IPS DF 6.9 (cell line): ENCODE results near the gene PRR5L.

Experiments
- DNase-seq: peaks from one replicate; pipeline ENCODE4 v3.0.0-alpha.2; 2013; ENCODE audit warnings: low read depth, low spot score
- H3K27ac ChIP-seq: one replicate; pipeline ENCODE4 v1.5.1; 2013; ENCODE audit warnings: low read length, control low read depth
- H3K27me3 ChIP-seq: 2 replicates; pipeline ENCODE4 v1.6.1; 2013; ENCODE audit warnings: mild to moderate bottlenecking, low read length; ENCODE audit not compliant: control insufficient read depth, insufficient read depth
- H3K36me3 ChIP-seq: 2 replicates; pipeline ENCODE4 v1.6.1; 2013; ENCODE audit warnings: low read length; ENCODE audit not compliant: control insufficient read depth, insufficient read depth
- H3K4me1 ChIP-seq: 2 replicates; pipeline ENCODE4 v1.6.1; 2013; ENCODE audit warnings: low read length; ENCODE audit not compliant: control insufficient read depth, insufficient read depth
- H3K4me3 ChIP-seq: 2 replicates; pipeline ENCODE4 v1.5.1; 2013; ENCODE audit warnings: mild to moderate bottlenecking, low read length
- H3K9me3 ChIP-seq: 2 replicates; pipeline ENCODE4 v1.6.1; 2013; ENCODE audit warnings: low read length, inconsistent platforms; ENCODE audit not compliant: control insufficient read depth, insufficient read depth
- WGBS: extraction: QIAGEN DNeasy Blood & Tissue Kit; methylation state at CpG from one replicate; pipeline ENCODE4 v1.1.7; 2013; ENCODE audit warnings: mixed read lengths, missing lambda C conversion rate; ENCODE audit not compliant: insufficient read length, insufficient coverage; 5-methylcytosine and 5-hydroxymethylcytosine counted together

PRR5L gene

DNA sequence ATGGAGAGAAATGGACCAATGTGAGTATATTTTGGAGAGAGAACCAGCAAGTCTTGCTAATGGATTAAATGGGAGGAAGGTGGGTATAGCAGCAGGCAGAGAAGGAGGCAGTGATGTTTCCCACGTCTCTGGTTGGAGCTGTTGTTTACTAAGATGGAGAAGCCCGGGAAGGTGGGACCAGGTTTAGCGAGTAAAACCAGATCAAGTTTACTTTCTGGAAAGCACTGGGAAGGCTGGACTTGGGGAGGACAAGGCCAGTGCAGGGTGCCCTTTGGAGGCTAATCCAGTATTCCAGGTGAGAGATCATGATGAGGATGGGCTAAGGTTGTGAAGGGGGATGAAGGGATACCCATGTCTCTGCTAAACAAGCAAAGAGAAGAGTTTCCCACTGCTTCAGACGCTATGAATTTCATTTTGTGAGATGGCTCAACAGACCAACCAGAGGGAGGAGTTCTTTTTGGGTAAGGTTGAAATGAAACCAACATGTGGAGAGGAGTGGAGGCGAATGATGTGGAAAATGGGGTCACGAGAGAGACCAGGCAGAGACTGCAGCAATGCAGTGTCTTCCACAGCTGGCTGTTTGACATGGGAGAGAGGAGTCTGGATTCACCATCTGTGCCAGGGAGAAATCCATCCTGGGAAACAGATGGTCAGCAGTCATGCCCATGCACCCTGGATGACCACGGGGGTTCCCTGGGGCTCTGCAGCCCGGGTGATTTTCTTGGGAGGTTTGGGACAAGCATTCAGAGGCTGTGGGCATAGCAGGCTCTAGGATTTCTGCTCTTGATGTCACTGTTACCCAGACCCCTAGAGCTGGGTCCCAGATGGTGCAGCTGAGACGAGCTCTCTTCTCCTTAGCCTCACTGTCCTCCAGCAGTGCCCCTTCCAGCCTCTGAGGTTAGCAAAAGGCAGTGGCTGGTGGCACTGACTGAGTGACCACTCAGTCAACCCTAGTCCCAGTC is 31.8 kb upstream of the PRR5L start:
- H3K4me1 ChIP-seq = no peaks in the 10 kb centered on the region
- no CpG with 5 or more reads among the region's 9 CpGs for WGBS
- no peak for DNase-seq

GRCh38 chr11:36264973-36265344 is 31.1 kb upstream of the PRR5L start:
- WGBS = no CpG with 5 or more reads among the region's 5 CpGs

More for the DNA sequence above, 31.8 kb upstream of the PRR5L start:
- Histone ChIP-seq H3K27ac (no peak overlapping the region), H3K4me3 (no peak overlapping the region), H3K9me3 (no peaks in the 10 kb centered on the region), H3K27me3 (no peaks in the 10 kb centered on the region), H3K36me3 (no peaks in the 10 kb centered on the region)

DNA sequence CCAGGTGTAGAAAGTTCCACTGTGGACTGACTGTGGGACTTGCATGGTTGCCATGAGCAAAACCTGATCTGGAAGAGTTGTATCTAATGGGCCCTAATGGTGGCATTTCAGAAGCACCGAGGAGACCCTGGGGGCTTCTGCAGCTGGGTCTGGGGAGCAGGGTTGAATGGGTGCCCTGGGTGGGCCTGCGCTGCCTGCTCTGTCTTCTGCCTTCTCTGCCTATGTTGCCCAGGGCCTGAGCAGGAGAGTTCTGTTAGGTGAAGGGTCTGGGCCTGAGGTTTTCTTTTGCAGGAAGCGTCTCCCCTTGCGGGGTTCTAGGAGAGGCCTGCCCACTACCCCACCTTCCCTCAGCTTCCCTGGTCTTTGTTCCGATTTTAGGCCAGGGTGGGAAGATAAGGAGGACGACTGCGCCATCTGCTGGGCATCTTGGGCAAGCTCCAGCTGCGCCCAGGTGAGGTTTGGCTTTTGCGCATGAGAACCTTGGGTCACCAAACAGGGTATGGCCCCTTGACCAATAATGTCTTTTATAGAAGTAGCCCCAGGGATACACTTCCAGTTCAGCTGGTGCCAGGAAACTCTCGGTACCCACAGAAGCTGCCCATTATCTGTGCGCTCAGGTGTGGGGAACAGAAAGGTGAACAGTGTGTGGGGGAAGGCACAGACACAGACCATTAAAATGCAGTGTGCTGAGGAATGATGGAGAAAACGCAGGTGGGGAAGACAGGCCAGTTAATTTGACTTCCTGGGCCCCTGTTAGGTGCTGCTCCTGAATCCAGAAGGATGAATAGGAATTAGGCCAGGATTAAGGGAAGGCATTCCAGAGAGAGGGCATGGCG is 30.1 kb upstream of the PRR5L start:
- no peak overlapping the region for H3K27ac ChIP-seq
- no peaks in the 10 kb centered on the region for H3K27me3 ChIP-seq
- DNase-seq = peak; percentile 74
- WGBS = no CpG with 5 or more reads among the region's 13 CpGs
- no peak overlapping the region for H3K4me3 ChIP-seq
- no peaks in the 10 kb centered on the region for H3K36me3 ChIP-seq
- H3K9me3 ChIP-seq = no peaks in the 10 kb centered on the region
- no peaks in the 10 kb centered on the region for H3K4me1 ChIP-seq

More at GRCh38 chr11:36264973-36265344, 31.1 kb upstream of the PRR5L start:
- H3K9me3 ChIP-seq = no peaks in the 10 kb centered on the region
- no peaks in the 10 kb centered on the region for H3K36me3 ChIP-seq
- H3K4me3 ChIP-seq = no peak overlapping the region
- no peak for DNase-seq
- no peak overlapping the region for H3K27ac ChIP-seq
- H3K27me3 ChIP-seq = no peaks in the 10 kb centered on the region
- H3K4me1 ChIP-seq = no peaks in the 10 kb centered on the region

GRCh38 chr11:36266767-36267166 is 29.3 kb upstream of the PRR5L start:
- no peak for DNase-seq
- Histone ChIP-seq H3K4me1 (no peaks in the 10 kb centered on the region), H3K27ac (no peak overlapping the region), H3K9me3 (no peaks in the 10 kb centered on the region), H3K27me3 (no peaks in the 10 kb centered on the region), H3K4me3 (no peak overlapping the region), H3K36me3 (no peaks in the 10 kb centered on the region)
- WGBS = no CpG with 5 or more reads among the region's 5 CpGs

DNA sequence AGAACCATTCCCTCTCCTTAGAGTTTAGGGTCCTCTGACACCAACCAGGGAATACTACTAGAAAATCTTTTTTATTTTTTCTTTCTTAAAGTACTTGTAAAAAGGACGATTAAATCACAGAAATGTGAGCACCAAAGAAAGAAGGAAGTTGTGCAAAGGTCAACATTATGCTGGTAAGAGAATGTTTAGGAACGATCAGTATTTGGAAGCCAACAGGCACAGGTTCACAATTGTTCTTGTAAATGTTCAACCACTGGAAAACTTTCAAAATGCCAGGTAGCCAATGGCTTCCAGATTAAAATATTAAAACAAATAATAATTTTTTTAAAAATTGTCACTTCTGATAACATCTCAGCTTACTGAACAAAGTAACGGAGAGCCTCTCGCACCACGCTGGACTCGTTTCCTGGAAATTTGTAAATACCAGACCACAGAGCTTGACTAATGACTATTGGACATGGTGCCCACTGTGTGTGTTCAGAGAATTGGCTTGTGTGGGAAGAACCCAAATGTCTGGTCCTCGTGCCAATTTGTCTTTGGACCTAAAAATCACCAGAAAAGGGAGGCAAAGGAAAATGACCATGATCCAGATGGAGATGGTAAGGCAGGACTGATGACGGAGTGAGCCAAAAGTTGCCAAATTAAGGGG is 27.6 kb upstream of the PRR5L start:
- WGBS = no CpG with 5 or more reads among the region's 8 CpGs
- DNase-seq = no peak
- no peak overlapping the region for H3K4me3 ChIP-seq

GRCh38 chr11:36270701-36271100 is 25.4 kb upstream of the PRR5L start:
- Histone ChIP-seq H3K9me3 (no peaks in the 10 kb centered on the region), H3K36me3 (no peaks in the 10 kb centered on the region), H3K4me3 (no peak overlapping the region), H3K4me1 (no peaks in the 10 kb centered on the region), H3K27me3 (no peaks in the 10 kb centered on the region), H3K27ac (no peak overlapping the region)
- no CpG with 5 or more reads among the region's 9 CpGs for WGBS
- no peak for DNase-seq

More for the DNA sequence above, 27.6 kb upstream of the PRR5L start:
- Histone ChIP-seq H3K27me3 (no peaks in the 10 kb centered on the region), H3K4me1 (no peaks in the 10 kb centered on the region), H3K27ac (no peak overlapping the region), H3K9me3 (no peaks in the 10 kb centered on the region), H3K36me3 (no peaks in the 10 kb centered on the region)

- Histone ChIP-seq H3K27ac (no peak overlapping the region), H3K9me3 (no peaks in the 10 kb centered on the region), H3K4me1 (no peaks in the 10 kb centered on the region), H3K4me3 (no peak overlapping the region), H3K36me3 (no peaks in the 10 kb centered on the region), H3K27me3 (no peaks in the 10 kb centered on the region)
- no peak for DNase-seq
- WGBS = no CpG with 5 or more reads among the region's 5 CpGs
These were observed 24.2 kb upstream of the PRR5L start for GRCh38 chr11:36271794-36272407.

DNA sequence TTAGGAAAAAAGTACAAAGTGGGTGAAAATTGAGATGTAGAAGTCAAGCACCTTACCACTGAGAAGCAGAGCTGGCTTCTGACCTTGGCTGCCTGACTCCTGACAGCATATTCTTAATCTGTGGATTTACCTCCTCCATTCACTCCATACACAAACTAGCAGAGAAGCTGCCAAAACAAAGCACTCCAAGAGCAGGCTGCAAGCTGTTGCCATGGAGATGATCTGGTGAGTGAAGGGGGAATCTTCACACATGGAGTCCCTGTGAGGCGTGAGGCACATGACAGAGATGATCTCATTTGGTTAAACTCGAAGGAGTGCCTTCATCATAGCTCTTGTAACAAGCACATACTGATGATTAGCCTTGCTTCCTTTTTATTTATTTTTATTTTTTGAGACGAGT is 23.0 kb upstream of the PRR5L start:
- DNase-seq = no peak

DNA sequence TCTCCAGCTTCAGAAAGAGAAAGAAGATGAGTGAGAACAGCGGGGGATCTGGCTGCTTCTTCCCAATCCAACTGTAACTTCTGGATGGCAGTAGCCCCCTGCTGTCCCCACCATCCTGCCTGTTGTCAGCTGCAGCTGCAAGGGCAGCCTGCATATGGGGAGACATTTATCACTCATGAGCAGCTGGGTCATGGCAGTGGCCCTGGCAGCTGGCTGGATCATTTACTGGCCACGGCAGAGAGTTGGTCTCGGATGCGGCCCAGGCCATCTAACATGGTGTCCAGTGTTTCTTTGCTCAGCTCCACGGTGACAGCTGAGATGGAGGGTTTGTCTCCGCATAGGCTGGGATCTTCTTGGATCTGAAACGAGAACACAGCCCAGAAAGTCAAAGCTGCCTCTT is 21.7 kb upstream of the PRR5L start:
- H3K36me3 ChIP-seq = no peaks in the 10 kb centered on the region
- no CpG with 5 or more reads among the region's 7 CpGs for WGBS
- H3K27ac ChIP-seq = no peak overlapping the region
- no peaks in the 10 kb centered on the region for H3K4me1 ChIP-seq
- no peak for DNase-seq
- no peaks in the 10 kb centered on the region for H3K9me3 ChIP-seq
- H3K27me3 ChIP-seq = no peaks in the 10 kb centered on the region
- H3K4me3 ChIP-seq = no peak overlapping the region

More for the DNA sequence above, 23.0 kb upstream of the PRR5L start:
- no CpG with 5 or more reads among the region's 3 CpGs for WGBS
- Histone ChIP-seq H3K27ac (no peak overlapping the region), H3K27me3 (no peaks in the 10 kb centered on the region), H3K4me3 (no peak overlapping the region), H3K36me3 (no peaks in the 10 kb centered on the region), H3K4me1 (no peaks in the 10 kb centered on the region), H3K9me3 (no peaks in the 10 kb centered on the region)
